HG02938 (cell line): ENCODE measurements around the gene NDE1.
"Not testable (repeated sequence)": the region's sequence is repeated elsewhere in the genome, so short reads cannot be mapped to it uniquely, and the experiment has no call there.

ENCODE experiments used
- ATAC-seq: cut with Tn5 transposase; IDR thresholded peaks from one replicate; pipeline ENCODE4 v1.9.1; 2021; ENCODE audit warnings: mild to moderate bottlenecking, moderate library complexity; ENCODE audit not compliant: unreplicated experiment

The NDE1 gene

DNA sequence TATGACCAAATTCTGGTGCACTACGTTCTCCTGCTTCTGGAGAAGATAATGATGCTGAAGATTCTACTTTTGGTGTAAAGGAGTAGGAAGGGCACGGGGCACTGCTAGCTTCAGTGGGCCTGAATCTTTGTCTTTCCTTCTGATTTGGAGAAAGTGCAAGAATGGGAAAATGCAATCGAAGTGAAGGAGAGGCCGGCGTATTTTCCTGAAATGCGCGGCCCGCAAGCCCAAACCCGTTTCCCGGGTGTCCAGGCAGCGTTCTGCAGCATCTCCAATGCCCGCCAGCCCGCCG, 372 bp upstream of the NDE1 start:
- ATAC-seq = no peak

GRCh38 chr16:15650698-15651171, 690 bp downstream of the NDE1 start:
- ATAC-seq = peak; percentile 29

DNA sequence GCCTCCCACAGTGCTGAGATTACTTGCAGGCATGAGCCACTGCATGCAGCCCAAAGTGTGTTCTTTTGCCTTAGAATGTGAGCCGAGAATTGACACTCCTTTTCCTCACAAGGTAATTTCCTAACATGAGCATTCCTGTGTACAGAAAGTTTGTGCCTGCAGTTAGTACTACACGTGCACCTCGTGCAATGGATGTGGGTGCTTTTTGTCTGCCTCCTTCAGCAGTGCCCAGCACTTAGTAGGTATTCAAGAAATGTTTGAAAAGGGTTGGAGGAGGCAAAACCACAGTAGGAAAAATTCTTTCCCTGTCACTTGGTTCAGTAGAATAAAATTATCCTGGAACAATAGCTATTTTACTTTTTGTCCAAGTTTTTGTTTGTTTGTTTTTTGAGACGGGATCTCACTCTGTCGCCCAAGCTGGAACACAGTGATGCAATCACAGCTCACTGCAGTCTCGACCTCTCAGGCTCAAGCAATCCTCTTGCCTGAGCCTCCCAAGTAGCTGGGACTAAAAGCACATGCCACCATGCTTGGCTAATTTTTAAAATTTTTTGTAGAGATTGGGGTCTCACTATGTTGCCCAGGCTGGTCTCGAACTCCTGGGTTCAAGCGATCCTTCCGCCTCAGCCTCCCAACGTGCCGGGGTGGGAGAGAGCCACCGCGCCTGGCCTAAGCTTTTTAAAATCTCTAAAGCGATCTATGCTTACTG, 2.4 kb downstream of the NDE1 start:
- ATAC-seq = no peak

DNA sequence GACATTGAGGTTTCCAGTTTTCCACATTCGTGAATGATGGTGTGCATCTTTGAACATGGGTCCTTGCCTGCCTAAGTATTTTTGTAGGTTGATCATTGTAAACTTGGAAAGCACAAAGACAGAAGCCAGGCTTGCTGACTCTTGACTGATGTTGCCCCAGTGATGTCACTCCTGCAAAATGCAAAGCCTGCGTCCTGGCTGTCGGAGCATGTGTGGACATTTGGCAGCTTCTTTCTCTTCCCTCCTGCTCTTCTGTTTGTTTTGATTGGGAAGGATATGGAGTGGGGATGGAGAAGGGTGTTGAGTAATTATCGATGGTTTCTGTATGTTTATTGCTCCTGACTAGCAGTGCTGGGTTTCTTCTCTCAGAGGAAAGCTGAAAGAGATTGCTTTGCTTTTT, 3.2 kb downstream of the NDE1 start:
- no peak for ATAC-seq

DNA sequence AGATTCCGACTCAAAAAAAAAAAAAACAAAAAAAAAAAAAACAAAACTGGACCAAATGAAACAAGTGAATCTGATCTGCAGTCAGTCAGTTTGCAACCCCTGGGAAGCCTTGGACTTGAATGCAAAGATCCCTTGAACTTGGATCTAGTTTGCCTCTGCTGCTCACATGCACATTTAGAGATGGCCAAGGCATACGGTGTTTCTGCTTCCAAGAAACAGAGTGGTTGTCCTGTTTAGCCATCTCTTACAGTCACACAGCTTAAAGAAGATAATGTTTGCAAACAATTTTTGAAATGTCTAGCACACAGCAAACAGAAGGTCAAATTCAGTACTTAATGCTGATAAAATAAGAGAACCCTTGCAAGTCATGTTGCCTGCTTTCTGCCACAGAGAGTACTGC, 4.5 kb downstream of the NDE1 start:
- no peak for ATAC-seq

GRCh38 chr16:15655561-15655960, 5.5 kb downstream of the NDE1 start:
- not testable (repeated sequence) for ATAC-seq

DNA sequence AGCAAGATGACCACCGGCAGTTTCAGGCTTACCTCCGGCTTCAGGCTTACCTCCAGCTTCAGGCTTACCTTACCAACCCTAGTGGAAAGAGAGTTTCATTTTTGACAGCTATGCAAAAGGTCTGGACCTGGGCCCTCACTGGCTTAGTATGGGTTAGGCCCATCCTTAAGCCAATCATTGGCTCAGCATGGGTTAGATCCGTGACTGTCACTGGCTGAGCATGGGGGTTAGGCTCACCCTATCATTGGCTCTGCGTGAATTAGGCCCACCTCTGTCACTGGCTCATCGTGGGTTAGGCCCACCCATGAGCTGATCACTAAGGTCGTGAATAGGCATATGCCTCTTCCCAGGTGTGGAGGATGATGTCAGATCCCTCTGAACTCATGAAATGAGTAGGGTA, 8.1 kb downstream of the NDE1 start:
- ATAC-seq = no peak

DNA sequence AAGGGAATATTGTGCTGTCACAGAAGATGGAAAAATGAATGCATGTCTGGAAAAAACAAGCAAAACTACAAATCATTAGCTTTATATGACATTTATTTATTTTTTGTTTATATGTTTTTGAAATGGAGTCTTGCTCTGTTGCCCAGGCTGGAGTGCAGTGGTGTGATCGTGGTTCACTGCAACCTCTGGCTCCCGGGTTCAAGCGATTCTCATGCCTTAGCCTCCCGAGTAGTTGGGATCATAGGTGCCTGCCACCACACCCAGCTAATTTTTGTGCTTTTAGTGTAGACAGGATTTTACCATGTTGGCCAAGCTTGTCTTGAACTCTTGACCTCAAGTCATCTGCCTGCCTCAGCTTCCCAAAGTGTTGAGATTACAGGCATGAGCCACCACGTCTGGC, 8.5 kb downstream of the NDE1 start:
- ATAC-seq = no peak

DNA sequence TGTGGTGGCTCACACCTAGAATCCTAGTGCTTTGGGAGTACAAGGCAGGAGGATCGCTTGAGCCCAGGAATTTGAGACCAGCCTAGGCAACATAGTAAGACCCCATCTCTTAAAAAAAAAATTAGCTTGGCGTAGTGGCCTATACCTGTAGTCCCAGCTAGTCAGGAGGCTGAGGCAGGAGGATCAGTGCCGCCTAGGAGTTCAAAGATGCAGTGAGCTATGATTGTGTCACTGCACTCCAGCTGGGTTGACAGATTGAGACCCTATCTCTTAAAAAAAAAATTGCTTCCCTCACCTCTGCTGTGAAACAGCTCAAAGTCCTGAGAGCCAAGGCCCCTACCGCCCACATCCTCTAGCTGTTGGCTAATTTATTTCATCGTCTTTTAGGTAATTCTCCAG, 10.2 kb downstream of the NDE1 start:
- no peak for ATAC-seq

- no peak for ATAC-seq
Measured at GRCh38 chr16:15665107-15665506, 15.1 kb downstream of the NDE1 start.

DNA sequence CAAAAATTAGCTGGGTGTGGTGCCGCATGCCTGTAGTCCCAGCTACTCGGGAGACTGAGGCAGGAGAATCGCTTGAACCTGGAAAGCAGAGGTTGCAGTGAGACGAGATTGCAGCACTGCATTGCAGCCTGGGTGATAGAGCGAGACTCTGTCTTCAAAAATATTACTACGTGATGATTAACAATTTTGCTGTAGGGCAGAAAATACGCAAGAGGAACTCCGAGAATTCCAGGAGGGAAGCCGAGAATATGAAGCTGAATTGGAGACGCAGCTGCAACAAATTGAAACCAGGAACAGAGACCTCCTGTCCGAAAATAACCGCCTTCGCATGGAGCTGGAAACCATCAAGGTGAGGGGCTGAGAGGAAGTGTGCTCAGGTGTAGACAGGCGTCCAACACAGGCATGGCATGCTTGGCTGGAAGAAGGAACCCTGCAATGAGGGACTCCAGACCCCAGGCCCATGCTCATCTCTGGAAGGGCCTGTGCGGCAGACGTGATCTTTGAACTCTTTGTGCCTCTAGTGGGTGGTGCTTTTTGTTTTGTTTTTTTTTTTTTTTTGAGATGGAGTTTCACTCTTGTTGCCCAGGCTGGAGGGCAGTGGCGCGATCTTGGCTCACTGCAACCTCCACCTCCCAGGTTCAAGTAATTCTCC, 17.2 kb downstream of the NDE1 start:
- no peak for ATAC-seq

DNA sequence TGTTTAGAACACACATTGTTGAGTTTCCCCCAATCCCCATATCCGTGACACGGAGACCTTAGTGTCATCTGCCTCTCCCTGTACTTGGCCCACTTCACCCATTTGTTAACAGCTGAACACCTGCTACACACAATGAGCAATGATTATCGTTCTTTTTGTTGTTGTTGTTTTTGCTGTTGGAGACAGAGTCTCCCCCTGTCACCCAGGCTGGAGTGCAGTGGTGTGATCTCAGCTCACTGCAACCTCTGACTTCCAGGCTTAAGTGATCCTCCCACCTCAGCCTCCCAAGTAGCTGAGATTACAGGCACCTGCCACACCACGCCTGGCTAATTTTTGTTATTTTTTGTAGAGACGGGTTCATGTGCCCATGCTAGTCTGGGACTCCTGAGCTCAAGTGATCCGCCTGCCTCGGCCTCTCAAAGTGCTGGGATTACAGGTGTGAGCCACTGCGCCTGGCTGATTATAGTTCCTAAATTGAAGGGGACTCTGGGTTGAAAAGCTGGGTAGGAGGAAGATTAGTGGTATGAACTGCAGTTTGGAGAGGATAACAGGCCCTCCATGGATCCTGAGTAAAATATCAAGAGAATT, 21.6 kb downstream of the NDE1 start:
- ATAC-seq = no peak

GRCh38 chr16:15672127-15672513, 22.1 kb downstream of the NDE1 start:
- ATAC-seq = not testable (repeated sequence)

- no peak for ATAC-seq
Measured at GRCh38 chr16:15672514-15673167, 22.6 kb downstream of the NDE1 start.

DNA sequence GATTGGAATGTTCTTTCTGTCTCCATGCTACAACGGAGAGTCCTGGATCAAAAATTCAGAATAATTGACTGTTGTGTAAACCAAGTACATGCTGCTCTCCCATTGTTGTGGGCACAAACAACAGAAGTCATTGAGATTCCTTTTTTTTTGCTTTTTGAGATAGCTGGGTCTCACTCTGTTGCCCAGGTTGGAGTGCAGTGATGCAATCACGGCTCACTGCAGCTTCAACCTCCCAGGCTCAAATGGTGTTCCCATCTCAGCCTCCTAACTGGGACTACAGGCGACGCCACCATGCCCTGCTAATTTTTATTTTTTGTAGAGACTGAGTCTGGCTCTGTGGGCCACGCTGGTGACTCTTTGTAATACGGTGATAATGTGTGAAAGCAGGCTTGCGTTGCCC, 24.5 kb downstream of the NDE1 start:
- no peak for ATAC-seq

GRCh38 chr16:15676506-15676905, 26.5 kb downstream of the NDE1 start:
- no peak for ATAC-seq

- ATAC-seq = no peak
Measured at GRCh38 chr16:15677447-15677846, 27.4 kb downstream of the NDE1 start.

DNA sequence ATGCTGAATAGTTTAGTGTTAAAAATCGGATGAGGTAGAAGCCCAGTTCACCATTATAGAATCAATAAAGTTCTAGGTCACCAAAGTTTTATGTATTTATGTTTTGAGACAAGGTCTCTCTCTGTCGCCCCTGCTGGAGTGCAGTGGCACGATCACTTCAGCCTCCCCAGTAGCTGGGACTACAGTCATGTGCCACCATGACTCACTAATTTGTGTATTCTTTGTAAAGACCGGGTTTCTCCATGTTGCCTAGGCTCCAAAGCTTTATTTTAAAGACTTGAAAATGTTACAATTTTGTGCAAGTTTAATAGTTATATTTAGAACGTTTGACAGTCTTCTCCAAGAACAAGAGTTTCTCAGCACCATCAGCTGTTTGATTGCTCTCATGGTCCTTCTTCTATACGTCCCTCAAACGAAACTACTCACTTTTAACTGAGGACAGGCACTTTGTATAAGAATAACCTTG, 32.1 kb downstream of the NDE1 start:
- ATAC-seq = no peak

DNA sequence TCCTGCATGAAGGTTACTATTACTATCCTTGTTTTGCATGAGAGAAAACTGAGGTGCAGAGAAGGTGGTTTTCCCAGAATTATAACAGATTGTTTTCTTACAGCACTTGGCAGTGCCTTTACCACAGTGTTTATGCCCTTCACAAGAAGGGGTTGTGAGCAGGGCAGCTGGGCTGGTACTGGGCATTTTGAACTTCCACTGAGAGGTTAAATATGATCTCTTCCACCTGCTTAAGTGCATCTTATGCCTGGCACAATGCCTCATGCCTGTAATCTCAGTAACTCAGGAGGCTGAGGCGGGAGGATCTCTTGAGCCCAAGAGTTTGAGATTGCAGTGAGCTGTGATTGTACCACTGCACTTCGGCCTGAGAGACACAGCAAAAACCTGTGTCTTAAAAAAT, 36.2 kb downstream of the NDE1 start:
- no peak for ATAC-seq

- ATAC-seq = no peak
Measured at GRCh38 chr16:15689290-15689689, 39.2 kb downstream of the NDE1 start.

DNA sequence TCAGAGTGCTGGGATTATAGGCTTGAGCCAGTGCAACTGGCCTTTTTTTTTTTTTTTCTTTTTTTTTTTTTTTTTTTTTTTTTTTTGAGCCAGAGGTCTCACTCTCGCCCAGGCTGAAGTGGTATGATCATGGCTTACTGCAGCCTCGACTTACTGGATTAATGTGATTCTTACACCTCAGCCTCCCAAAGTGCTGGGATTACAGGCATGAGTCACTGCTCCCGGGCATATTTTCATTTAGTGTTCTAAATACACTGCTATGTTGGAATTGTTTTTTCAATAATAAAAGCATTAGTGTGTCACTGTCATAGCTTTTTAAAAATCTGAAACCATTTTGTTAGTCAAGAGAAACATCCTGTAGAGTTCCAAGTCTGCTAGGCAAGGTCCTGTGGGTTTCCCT, 40.3 kb downstream of the NDE1 start:
- no peak for ATAC-seq

GRCh38 chr16:15691046-15691445, 41.0 kb downstream of the NDE1 start:
- no peak for ATAC-seq
